Measurements from ENCODE around the gene CMIP. TPM values are rescaled to one million over a fixed set of nuclear protein-coding genes. Genes with fewer than 3 reads are reported as not detected.

The CMIP gene
- polyA plus RNA-seq, 1 donor: 44.3 TPM

- no peak for DNase-seq
Observed at GRCh38 chr16:81585785-81586184, 141.2 kb downstream of the CMIP start.

- DNase-seq: no peak
Observed at GRCh38 chr16:81586417-81586816, 141.8 kb downstream of the CMIP start.

GRCh38 chr16:81586977-81587625 is 142.5 kb downstream of the CMIP start:
- no peak for DNase-seq

DNA sequence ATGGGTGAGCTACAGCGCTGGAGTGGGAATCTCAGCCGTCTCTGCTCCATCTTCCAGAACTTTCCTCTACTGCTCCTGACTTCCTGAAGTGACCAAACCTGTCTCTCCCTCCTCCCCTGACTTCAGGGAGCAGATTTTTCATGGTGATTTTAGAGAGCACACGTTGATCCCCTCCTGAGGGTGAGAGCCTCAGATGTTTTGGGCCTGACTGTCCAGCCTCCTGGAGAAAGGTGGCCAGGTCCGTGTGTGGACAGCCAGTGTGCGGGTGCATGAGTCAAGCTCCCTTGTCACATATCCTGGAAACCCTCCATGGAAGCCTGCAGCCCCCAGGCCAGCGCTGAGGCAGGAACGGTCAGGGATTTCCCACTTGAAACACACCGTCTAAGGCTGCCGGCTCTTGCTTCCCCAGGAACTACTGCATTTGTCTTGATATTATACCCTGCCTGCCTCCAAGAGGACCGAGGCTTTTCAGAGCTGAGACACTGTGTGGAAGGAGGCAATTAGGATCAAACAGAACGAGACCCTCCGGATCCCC is 143.1 kb downstream of the CMIP start:
- no peak for DNase-seq

GRCh38 chr16:81588326-81589081 is 143.9 kb downstream of the CMIP start:
- DNase-seq: no peak

DNA sequence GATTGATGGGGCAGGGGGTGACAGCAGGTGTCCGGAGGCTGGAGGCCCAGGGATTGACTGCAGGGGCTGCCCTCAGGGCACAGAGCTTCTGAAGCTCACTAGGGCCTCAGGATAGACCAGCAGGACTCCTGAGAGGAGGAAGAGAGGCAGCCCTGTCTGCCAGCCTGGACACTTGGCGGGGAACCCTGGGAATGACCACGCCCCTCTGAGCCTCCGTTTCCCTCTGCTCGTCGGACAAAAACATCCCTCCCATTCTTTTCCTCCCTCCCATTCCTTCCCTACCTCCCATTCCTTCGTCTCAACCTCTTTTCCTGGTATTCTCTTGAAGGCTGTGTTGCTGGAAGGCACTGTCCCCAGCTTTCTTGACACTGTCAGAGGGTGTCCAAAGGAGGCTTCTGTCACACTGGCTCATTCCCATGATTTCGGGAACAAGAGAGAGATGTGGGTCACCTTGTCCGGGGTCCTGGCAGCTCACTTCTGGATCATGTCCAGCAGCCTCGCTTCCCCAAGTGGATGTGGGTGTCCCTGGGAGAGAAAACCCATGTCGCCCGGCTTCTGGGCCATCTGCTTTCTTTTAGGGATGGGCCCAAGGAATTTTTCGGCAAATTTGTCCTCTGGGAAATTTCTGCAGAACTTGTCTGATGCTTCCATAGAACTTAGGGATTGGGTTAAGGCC is 145.5 kb downstream of the CMIP start:
- DNase-seq: no peak

DNA sequence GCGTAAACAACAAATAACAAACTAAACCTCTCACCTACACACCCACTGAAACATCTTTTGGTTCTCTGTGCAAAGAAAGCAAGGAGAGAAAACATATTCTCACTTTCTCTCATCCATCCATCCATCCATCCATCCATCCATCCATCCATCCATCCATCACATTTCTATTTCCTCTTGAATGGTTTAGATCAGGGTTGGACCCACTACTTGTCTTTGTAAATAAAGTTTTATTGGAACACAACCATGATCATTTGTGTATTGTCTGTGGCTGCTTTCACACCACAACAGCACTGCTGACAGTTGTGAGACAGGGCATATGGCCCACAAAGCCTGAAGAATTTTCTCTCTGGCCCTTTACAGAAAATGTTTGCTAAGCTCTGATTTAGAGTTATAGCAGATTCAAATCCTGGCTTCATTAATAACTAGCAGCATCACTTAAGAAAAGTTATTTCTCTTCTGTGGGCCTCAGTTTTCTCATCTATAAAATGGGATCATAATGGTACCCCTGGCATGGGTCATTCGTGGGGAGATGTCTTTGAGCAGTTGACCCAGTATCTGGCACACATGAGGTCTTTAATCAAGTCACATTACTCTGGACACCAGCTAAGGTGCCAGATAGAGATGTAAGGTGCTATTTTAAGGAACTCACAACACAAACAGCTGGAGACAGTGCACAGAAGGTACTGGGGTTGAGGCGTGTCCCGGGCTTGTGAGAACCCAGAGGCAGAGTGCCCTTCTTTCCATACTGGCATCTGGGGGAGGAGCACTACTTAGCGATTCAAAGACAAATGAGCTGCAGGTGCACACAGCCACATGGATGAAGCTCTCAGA is 146.3 kb downstream of the CMIP start:
- DNase-seq: no peak

DNA sequence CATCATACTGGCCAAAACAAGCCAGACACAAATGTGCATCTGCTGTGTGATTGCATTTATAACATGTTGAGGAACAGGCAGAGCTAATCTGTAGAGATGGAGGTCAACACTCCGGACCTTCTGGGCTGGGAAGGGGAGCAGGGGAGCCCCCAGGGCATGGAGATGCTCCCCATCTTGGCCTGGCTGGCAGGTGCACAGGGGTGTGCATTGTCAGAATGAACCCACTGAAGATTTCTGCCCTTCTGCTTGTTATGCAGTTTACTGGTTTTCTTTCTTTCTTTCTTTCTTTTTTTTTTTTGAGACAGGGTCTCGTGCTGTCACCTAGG is 146.9 kb downstream of the CMIP start:
- no peak for DNase-seq

DNA sequence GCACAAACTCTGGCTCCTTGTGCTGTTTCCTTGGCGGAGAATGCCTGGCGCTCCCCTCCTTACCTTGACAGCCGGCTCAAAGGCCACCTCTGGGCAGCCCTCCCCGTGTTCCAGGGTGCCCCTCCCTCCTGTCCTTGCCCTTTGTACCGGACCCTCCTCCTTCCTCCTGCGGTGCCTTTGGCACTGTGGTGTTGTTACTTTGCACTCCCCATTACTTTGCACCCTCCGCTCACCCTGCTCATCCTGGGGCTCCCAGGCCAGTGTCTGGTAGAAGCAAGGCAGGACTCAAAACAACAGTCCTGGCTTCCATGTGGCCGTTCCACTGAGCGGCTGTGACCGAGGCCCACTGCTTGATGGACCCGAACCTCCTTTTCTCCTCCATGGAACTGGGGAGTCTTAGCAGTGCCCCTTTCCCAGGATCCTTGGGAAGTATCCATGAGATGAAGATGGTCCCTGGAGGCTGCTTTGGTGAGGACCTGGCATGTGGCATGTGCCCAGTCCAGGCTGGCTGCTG is 147.8 kb downstream of the CMIP start:
- DNase-seq: no peak

DNA sequence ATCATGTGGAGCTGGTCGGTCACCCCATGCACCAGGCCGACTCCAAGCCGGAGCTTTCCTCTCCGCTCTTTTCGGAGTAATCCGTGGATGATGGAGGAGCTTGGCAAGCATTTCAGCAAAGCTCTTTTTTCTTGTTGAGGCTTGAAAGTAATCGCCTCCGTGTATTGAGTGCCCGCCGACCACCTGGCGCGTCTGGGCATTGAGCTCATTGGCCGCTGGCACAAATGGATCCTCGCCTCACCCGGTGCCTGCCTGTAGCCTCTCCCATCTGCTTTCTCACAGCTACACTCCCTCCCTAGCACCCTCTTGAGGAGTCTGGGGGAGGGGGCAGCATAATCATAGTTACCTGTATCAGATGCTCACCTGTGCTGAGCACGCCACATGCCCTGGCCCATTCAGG is 148.9 kb downstream of the CMIP start:
- DNase-seq: no peak

DNA sequence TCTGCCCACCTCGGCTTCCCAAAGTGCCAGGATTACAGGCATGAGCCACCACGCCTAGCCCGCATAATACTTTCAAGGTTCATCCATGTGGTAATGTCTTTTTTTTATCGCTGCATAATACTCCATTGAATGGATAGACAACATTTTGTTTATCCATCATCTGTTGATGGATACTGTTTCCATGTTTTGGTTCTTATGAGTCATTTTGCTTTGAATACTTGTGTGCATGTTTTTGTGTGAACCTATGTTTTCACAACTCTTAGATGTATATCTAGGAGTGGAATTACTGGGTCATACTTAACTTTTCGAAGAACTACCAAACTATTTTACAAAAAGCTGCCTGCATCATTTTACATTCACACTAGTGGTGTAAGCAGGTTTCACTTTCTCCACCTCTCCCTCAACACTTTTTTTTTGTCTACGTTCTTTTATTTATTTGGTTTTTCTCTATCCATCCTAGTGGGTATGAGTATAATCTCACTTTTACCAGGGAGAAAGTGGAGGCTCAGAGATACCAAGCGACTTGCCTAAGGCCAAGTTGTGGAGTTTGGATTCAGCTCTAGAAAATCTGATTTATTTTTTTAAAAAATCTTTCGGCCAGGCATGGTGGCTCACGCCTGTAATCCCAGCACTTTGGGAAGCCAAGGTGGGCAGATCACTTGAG is 151.2 kb downstream of the CMIP start:
- no peak for DNase-seq

- no peak for DNase-seq
Observed at GRCh38 chr16:81597079-81597658, 152.6 kb downstream of the CMIP start.

DNA sequence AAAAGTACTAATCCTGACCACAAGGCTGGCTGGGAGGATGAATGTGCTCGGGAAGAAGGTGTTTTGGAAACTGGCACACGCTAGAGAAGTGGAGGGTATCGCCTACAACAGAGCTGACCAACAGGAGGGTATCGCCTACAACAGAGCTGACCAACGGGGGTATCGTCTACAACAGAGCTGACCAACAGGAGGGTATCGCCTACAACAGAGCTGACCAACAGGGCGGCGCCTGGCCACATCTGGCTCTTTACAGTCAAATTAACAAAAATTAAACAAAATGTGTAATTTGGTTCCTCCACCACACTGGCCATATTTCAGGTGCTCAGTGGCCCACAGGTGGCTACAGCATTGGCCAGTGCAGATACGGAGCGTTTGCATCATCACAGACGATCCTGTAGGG is 153.5 kb downstream of the CMIP start:
- DNase-seq: no peak

DNA sequence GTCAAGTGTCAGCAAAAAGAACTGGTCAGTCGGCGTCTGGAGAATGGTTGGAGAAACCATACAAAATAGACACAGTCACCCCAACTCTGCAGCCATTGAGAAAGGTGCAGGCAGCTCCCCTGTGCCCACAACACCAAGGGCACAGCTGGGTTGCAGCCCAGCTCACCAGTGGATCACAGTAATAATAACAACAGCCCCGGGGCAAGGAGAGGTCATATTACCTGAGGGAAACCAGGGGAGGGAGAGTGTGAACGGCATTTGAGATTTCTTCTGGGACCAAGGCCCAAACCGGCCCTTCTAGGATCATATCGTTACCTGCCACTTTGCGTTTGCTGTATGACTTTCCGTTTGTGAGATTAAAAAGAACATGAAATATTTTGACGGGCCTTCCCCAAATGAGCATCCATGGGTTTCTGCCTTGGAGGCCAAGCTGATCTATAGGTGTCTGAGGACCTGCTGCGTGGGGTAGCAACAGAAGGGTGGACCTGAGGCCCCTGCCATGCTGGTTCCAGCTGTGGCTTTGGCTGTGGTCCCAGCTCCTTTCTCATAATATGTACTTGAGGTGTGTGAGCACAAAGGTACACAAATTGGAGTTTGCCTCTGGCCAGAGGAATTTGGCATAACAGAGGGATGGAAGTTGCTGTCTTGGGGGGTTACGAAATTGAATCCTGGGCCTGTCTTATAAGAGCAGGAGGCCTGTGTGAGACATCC is 154.6 kb downstream of the CMIP start:
- no peak for DNase-seq

DNA sequence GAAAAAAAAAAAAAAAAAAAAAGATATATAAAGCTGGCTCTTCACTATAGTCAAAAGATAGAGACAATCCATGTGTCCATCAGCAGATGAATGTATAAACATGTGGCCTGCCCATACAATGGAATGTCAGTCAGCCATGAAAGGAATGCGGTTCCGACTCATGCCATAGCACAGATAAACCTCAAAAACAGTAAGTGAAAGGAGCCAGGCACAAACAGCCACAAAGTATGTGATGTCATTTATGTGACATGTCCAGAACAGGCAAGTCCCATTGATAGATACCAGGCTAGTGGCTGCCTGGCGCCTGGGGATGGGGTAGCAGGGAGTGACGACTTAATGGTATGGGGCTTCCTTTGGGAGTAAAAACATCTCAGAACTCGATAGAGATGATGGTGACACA is 155.7 kb downstream of the CMIP start:
- DNase-seq: no peak

- no peak for DNase-seq
Observed at GRCh38 chr16:81601008-81601428, 156.4 kb downstream of the CMIP start.

DNA sequence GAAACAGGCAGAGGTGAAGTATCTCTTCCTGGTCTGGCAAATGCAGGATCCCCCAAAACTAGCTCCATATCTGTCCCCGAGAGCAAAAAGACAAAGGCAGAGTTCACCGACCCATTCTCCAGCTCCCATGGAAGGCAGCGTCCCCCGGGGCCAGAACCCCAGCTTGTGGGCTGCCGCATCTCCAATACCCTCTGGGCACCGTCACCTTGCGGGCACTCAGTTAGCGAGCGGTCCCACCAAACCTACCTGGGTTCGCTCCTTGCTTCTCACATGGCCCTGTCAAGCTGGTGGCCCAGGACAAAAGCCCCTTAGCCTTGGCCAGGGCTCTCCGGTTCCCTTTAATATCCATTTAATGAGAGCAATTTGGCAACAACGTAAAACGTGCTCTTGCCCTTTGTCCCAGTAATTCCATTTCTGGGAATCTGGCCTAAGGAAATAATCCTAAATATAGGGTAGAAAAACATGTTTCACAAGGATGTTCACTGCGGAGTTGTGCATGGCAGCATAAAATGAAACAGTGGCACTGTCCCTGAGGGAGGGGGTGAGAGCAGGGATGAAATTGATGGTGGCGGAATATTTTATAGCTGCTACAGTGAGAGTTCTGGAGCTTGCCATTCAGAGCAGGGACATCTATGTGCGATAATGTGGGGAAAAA is 157.1 kb downstream of the CMIP start:
- DNase-seq: no peak

DNA sequence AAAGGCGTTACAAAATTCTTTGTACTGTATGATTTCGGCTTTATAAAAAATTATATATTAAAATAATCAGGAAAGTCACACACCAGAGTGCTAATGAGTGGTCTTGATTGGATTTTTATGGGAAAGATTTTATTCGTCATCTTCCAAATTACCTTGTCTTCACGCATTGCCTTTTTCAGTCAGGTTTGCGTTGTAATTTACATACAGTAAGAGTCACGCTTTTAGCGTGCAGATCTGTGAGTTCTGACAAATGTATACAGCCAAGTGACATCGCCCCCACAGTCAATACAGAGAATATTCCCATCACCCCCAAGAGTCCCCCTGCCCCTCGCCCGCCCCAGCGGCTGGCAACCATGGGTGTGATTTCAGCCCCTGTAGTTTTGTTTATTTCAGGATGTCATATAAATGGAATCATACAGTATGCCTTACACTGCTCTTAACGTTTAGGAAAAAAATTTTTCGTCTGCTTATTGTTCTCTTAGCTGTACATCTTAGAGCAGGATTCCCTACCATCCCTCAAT is 157.7 kb downstream of the CMIP start:
- DNase-seq: no peak

- no peak for DNase-seq
Observed at GRCh38 chr16:81602792-81603191, 158.2 kb downstream of the CMIP start.

DNA sequence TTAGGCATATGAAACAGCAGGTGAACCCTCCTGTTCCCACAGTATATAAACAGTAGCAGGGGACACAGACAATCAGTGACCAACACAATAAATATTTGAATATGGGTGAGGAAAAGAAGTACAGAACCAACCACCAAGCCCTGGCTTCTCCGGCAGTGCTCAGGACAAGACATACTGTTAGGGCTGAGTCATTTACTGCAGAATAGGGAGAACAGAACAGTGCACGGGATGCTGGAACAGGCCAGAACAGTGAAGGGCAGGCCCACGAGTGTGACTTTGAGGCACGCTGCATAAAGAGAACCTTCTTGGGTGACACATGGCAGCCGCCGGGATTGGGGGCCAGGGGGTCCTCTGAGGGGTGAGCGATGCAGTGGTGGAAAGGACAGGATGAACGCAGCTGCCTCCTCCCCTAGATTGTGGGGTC is 160.4 kb downstream of the CMIP start:
- no peak for DNase-seq
